ENCODE results near the gene CCT6B. TPM values are rescaled to one million over a fixed set of nuclear protein-coding genes. Genes with fewer than 3 reads are reported as not detected.

CCT6B gene
- total and polyA plus RNA-seq, 9 of the 15 experiments (the other 6 are each of a cell fraction or from before 2014, with no cell fraction given): 0.25 to 0.91 (median 0.58) TPM

DNA sequence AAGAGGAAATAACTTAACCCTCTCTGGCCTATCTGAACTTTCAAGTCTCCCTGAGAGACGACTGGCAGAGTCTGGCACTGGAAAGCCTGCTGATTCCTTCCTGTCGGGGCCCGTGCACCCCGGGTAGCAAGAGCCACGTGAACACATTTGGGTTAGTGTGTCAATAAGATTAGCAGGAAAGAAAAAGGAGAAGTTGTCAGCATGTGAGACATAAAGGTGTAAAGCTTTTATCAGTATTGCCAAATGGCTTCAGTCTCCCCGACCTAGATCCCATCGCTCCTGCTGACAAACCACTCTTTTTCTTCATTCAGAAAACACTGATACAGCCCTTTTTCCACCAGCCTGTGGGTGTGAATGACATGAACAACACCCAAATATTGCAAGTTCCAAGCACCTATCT is 74.4 kb downstream of the CCT6B start (continued):
- 0 out of 2 replicates have a peak, but pooled peaks have one; percentile 62 for TF ChIP-seq HDAC2 (IDR thresholded peaks at IDR 0.05)
- TF ChIP-seq CC2D1A (IDR thresholded peaks at IDR 0.05): peak; percentile 43; the same call in 1 of the 2 replicates
- TF ChIP-seq, protein P1, sequence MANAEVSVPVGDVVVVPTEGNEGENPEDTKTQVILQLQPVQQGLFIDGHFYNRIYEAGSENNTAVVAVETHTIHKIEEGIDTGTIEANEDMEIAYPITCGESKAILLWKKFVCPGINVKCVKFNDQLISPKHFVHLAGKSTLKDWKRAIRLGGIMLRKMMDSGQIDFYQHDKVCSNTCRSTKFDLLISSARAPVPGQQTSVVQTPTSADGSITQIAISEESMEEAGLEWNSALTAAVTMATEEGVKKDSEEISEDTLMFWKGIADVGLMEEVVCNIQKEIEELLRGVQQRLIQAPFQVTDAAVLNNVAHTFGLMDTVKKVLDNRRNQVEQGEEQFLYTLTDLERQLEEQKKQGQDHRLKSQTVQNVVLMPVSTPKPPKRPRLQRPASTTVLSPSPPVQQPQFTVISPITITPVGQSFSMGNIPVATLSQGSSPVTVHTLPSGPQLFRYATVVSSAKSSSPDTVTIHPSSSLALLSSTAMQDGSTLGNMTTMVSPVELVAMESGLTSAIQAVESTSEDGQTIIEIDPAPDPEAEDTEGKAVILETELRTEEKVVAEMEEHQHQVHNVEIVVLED (CRISPR knock-in tag; IDR thresholded peaks at IDR 0.05): no peak
- no peak for TF ChIP-seq LARP7 (IDR thresholded peaks at IDR 0.05)
- peak in 1 of 2 experiments; percentile 49; a peak in 1 of 4 replicates for TF ChIP-seq MAZ (CRISPR knock-in tag; conservative IDR thresholded peaks at IDR 0.05 in 1 of 2, IDR thresholded peaks at IDR 0.05 in 1 of 2)
- 0 out of 2 replicates have a peak, but pooled peaks have one; percentile 23 for TF ChIP-seq ZNF274 (IDR thresholded peaks at IDR 0.05; ENCODE audit: borderline replicate concordance, low read depth, low read length)
- TF ChIP-seq MYNN (IDR thresholded peaks at IDR 0.05): peak; percentile 69; the same call in 1 of the 2 replicates
- TF ChIP-seq MYNN (CRISPR knock-in tag; IDR thresholded peaks at IDR 0.05): no peak
- TF ChIP-seq ZBED1 (IDR thresholded peaks at IDR 0.05): peak; percentile 49; the same call in 1 of the 2 replicates
- TF ChIP-seq KLF16 (IDR thresholded peaks at IDR 0.05): peak; percentile 95
- TF ChIP-seq FOXM1 (IDR thresholded peaks at IDR 0.05; ENCODE audit: low read depth): peak; percentile 87; the same call in 1 of the 2 replicates
- TF ChIP-seq FOXM1 (CRISPR knock-in tag; IDR thresholded peaks at IDR 0.05; ENCODE audit: low read depth): no peak
- peak; percentile 64; the same call in 1 of the 2 replicates for TF ChIP-seq LEF1 (IDR thresholded peaks at IDR 0.05)
- TF ChIP-seq MEIS2 (IDR thresholded peaks at IDR 0.05; ENCODE audit: partially characterized antibody): peak; percentile 90
- TF ChIP-seq, protein P2, sequence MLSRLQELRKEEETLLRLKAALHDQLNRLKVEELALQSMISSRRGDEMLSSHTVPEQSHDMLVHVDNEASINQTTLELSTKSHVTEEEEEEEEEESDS (CRISPR knock-in tag; IDR thresholded peaks at IDR 0.05): no peak
- peak; percentile 64 for TF ChIP-seq CEBPB (tag; IDR thresholded peaks at IDR 0.05)
- TF ChIP-seq FOXA1 (IDR thresholded peaks at IDR 0.05; ENCODE audit: borderline replicate concordance): 0 out of 2 replicates have a peak, but pooled peaks have one; percentile 46
- TF ChIP-seq ELF1 (tag; IDR thresholded peaks at IDR 0.05): no peak
- peak; percentile 74 to 79; a peak in 3 of 4 replicates for TF ChIP-seq TBL1XR1 (IDR thresholded peaks at IDR 0.05; ENCODE audit: low read length in 2 of 2)
- TF ChIP-seq, protein P3, sequence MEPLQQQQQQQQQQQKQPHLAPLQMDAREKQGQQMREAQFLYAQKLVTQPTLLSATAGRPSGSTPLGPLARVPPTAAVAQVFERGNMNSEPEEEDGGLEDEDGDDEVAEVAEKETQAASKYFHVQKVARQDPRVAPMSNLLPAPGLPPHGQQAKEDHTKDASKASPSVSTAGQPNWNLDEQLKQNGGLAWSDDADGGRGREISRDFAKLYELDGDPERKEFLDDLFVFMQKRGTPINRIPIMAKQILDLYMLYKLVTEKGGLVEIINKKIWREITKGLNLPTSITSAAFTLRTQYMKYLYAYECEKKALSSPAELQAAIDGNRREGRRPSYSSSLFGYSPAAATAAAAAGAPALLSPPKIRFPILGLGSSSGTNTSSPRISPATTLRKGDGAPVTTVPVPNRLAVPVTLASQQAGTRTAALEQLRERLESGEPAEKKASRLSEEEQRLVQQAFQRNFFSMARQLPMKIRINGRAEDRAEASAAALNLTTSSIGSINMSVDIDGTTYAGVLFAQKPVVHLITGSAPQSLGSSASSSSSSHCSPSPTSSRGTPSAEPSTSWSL (CRISPR knock-in tag; IDR thresholded peaks at IDR 0.05; ENCODE audit: borderline replicate concordance): no peak
- TF ChIP-seq, protein P4, sequence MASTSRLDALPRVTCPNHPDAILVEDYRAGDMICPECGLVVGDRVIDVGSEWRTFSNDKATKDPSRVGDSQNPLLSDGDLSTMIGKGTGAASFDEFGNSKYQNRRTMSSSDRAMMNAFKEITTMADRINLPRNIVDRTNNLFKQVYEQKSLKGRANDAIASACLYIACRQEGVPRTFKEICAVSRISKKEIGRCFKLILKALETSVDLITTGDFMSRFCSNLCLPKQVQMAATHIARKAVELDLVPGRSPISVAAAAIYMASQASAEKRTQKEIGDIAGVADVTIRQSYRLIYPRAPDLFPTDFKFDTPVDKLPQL (IDR thresholded peaks at IDR 0.05; ENCODE audit: extremely low read depth, insufficient read length): no peak
- peak; percentile 96 for TF ChIP-seq SMAD4 (CRISPR knock-in tag; conservative IDR thresholded peaks at IDR 0.05)
- TF ChIP-seq TRIM24 (IDR thresholded peaks at IDR 0.05): peak; percentile 49 to 77
- 0 out of 2 replicates have a peak, but pooled peaks have one; percentile 44 for TF ChIP-seq ZNF175 (CRISPR knock-in tag; IDR thresholded peaks at IDR 0.05; ENCODE audit: low read depth)
- 0 out of 2 replicates have a peak, but pooled peaks have one; percentile 42 for TF ChIP-seq NCOA1 (IDR thresholded peaks at IDR 0.05; ENCODE audit: low read depth)
- peak in 1 of 2 experiments; percentile 45; a peak in 1 of 4 replicates for TF ChIP-seq ETV6 (IDR thresholded peaks at IDR 0.05; ENCODE audit: borderline replicate concordance in 1 of 2, low read depth in 2 of 2, low read length in 1 of 2)
- TF ChIP-seq ETV6 (CRISPR knock-in tag; IDR thresholded peaks at IDR 0.05; ENCODE audit: borderline replicate concordance): no peak
- TF ChIP-seq MAFF (IDR thresholded peaks at IDR 0.05; ENCODE audit: low read length): peak; percentile 28; the same call in 1 of the 2 replicates
- no peak for TF ChIP-seq DMBX1 (CRISPR knock-in tag; IDR thresholded peaks at IDR 0.05; ENCODE audit: borderline replicate concordance)
